Activated CD8-positive, alpha-beta memory T cell treated with anti-CD3 and anti-CD28 coated beads, Interleukin-2, amount 10 ng/mL, durations not matched to agents 7 days and 5 days (primary cell): ENCODE results near the gene RINT1. TPM values are rescaled to one million over a fixed set of nuclear protein-coding genes. Genes with fewer than 3 reads are reported as not detected.
"Not testable (repeated sequence)": the region's sequence is repeated elsewhere in the genome, so short reads cannot be mapped to it uniquely, and the experiment has no call there.

Source experiments
- ATAC-seq: fragments of 150-1000 bp; cut with Tn5 transposase; one replicate; pipeline ENCODE4 v1.10.0; 2021; ENCODE audit warnings: moderate library complexity
- CTCF ChIA-PET: fragments of 350-600 bp; sonication (Branson Sonifier 250); formaldehyde crosslinking; loops from one replicate; lab custom pipeline; 2021; ENCODE audit warnings: antibody characterized with exemption; lab: Charles Lee
- DNase-seq: peaks from one replicate; pipeline ENCODE4 v3.0.0-alpha.2; 2020
- H3K27ac Mint-ChIP-seq: one replicate; pipeline ENCODE4 v1.8.0; 2021; ENCODE audit warnings: mild to moderate bottlenecking, mixed read lengths
- H3K27me3 Mint-ChIP-seq: one replicate; pipeline ENCODE4 v1.8.0; 2021; ENCODE audit warnings: mixed read lengths
- H3K36me3 Mint-ChIP-seq: one replicate; pipeline ENCODE4 v1.8.0; 2021; ENCODE audit warnings: mild to moderate bottlenecking, mixed read lengths
- H3K4me1 Mint-ChIP-seq: one replicate; pipeline ENCODE4 v1.8.0; 2021; ENCODE audit warnings: mixed read lengths
- H3K4me3 Mint-ChIP-seq: one replicate; pipeline ENCODE4 v1.8.0; 2021; ENCODE audit warnings: mild to moderate bottlenecking, moderate library complexity, mixed read lengths
- H3K9me3 Mint-ChIP-seq: one replicate; pipeline ENCODE4 v1.8.0; 2022; ENCODE audit warnings: low read depth, mixed read lengths
- total RNA-seq, 2 experiments: library from RNA; stranded (reverse); gene quantifications; one replicate each; pipeline ENCODE4 v1.2.3, GENCODE V29; 2021

Gene RINT1
- total RNA-seq, 2 experiments from 2014 or later: 22.8 to 25.7 TPM

DNA sequence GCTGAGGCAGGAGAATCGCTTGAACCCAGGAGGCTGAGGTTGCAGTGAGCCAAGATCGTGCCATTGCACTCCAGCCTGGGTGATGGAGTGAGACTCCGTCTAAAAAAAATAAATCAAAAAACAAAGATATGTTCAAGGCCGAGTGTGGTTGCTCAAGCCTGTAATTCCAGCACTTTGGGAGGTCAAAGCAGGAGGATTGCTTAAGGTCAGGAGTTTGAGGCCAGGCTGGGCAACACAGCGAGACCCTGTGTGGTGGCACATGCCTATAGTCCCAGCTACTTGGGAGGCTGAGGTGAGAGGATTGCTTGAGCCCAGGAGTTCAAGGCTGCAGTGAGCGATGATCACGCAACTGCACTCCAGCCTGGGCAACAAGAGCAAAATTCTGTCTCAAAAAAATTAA is 11.4 kb upstream of the RINT1 start:
- Mint-ChIP-seq H3K36me3 (peaks cover 14% of the 10 kb centered on the region), H3K4me1 (peaks cover 26% of the 10 kb centered on the region)
- H3K4me3 Mint-ChIP-seq, H3K27ac Mint-ChIP-seq, ATAC-seq, H3K9me3 Mint-ChIP-seq, H3K27me3 Mint-ChIP-seq, DNase-seq: not testable (repeated sequence)
- CTCF ChIA-PET: interaction anchor here (1.2 kb wide), 1 partner anchor 11 kb away, joined by 4 read pairs; the partner anchor contains the start of gene RINT1

DNA sequence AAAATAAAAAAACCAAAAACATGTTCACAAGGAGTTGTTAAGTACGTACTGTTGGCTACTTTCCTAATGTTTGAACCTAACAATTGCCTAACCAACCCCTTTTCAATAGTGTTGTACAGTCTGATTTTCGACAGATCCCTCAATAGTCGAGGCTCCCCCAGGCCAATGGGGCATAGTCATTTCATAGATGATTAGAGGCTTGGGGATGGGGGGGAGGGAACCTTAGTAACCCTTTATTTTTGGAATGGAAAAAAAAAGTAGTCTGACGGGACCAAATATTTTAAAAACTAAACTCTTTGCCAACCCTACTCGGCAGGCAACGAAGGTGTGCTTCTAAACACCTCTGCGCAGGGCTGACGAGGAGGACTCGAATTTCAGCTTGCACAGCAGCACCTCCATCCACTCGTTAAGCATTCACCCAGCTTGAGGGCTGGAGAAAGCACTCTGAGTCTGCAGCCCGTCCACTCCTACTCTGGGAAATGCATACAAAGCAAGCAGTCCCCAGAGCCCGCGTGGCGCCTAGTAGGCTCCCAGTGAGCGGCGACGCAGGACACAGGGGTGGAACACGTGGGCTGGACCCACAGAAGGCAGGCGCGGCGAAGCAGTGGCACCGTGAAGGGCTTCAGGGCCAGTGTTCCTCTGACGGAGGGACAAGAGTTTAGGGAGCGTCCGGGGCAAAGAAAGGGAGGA is 10.8 kb upstream of the RINT1 start:
- no peaks in the 10 kb centered on the region for H3K27me3 Mint-ChIP-seq
- CTCF ChIA-PET: interaction anchor here (1.2 kb wide), 1 partner anchor 10 kb away, joined by 4 read pairs; the partner anchor contains the start of gene RINT1
- peak; percentile 45 for ATAC-seq

DNA sequence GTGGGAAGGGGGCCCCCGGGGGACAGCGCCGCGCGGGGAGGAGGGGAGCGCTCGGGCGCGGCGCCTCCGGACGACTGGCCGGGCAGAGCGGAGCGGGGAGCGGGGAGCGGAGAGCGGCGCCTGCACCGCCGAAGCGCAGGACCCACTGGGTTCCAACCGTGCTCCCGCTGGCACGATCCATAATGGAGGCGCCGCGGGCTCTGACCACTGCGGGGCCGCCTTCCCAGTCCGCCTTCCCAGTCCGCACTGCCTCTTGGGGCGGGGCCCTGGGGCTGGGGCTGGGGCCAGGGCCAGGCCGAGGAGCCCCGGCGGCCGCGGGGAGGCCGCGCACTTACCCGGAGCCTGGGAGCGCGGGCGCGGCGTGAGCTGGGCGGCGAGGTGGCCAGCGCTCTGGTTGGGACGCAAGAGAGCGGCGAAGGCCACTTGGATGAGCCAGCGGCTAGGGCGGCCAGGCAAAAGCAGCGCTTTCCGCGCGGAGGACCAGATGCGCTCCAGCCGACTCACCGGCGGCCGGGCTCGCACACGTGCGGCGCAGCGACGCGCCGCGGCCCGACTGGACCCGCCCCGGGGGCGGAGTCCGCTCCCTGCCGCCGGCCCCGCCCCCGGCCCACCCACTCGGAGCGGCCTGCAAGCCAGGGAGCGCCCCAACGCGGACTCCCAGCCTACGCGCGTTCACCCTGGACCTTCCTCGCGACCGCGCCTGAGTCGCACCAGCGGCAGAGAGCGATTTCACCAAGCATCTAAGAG is 10.1 kb upstream of the RINT1 start, which contains the start of gene PUS7:
Gene PUS7, minus strand, starts transcription at position 555 of the 747 bp plus-strand sequence. CDS start 13,759 bp downstream, outside the sequence.
- Mint-ChIP-seq H3K4me3 (peak within 1 kb of the TSS; percentile 90), H3K36me3 (peaks cover 14% of the 10 kb centered on the region), H3K27me3 (no peaks in the 10 kb centered on the region), H3K9me3 (no peaks in the 10 kb centered on the region), H3K27ac (peak within 1 kb of the TSS; percentile 87), H3K4me1 (peaks cover 25% of the 10 kb centered on the region)
- CTCF ChIA-PET: interaction anchor here (2.1 kb wide), 1 partner anchor 10 kb away, joined by 7 read pairs; the partner anchor contains the start of gene RINT1
- peak; percentile 93 for ATAC-seq
- peak; percentile 88 for DNase-seq

More for the DNA sequence above, 10.8 kb upstream of the RINT1 start:
- peak overlapping the region; percentile 90 for H3K4me3 Mint-ChIP-seq
- peak; percentile 68 for DNase-seq
- H3K27ac Mint-ChIP-seq: peak overlapping the region; percentile 87
- H3K36me3 Mint-ChIP-seq: peaks cover 14% of the 10 kb centered on the region
- H3K9me3 Mint-ChIP-seq: no peaks in the 10 kb centered on the region
- H3K4me1 Mint-ChIP-seq: peaks cover 26% of the 10 kb centered on the region

DNA sequence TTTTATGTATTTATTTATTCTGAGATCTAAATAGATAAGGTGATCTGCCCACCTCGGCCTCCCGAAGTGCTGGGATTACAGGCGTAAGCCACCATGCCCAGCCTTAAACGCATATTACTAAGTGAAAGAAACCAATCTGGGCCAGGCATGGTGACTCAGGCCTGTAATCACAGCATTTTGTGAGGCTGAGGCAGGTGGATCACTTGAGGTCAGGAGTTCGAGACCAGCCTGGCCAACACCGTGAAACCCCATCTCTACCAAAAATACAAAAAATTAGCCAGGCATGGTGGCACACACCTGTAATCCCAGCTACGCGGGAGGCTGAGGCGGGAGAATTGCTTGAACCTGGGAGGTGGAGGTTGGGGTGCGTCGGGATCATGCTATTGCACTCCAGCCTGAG is 7.6 kb upstream of the RINT1 start:
- Mint-ChIP-seq H3K36me3 (peaks cover 12% of the 10 kb centered on the region), H3K4me1 (peaks cover 23% of the 10 kb centered on the region)
- H3K9me3 Mint-ChIP-seq, DNase-seq, H3K27ac Mint-ChIP-seq, H3K27me3 Mint-ChIP-seq, ATAC-seq, H3K4me3 Mint-ChIP-seq: not testable (repeated sequence)
- CTCF ChIA-PET: interaction anchor here (1.2 to 2.1 kb wide), 2 partner anchors 7 to 394 kb away, joined by 3 to 7 read pairs; partner anchors contain the start of gene RINT1

- Mint-ChIP-seq H3K9me3 (no peaks in the 10 kb centered on the region), H3K36me3 (peaks cover 8% of the 10 kb centered on the region), H3K27ac (no peak overlapping the region), H3K4me1 (peaks cover 19% of the 10 kb centered on the region), H3K27me3 (no peaks in the 10 kb centered on the region), H3K4me3 (no peak overlapping the region)
- ATAC-seq: no peak
- DNase-seq: no peak
- CTCF ChIA-PET: interaction anchor here (1.2 kb wide), 1 partner anchor 395 kb away, joined by 3 read pairs; no protein-coding TSS in a partner anchor
Observed at GRCh38 chr7:105524840-105525239, 7.2 kb upstream of the RINT1 start.

DNA sequence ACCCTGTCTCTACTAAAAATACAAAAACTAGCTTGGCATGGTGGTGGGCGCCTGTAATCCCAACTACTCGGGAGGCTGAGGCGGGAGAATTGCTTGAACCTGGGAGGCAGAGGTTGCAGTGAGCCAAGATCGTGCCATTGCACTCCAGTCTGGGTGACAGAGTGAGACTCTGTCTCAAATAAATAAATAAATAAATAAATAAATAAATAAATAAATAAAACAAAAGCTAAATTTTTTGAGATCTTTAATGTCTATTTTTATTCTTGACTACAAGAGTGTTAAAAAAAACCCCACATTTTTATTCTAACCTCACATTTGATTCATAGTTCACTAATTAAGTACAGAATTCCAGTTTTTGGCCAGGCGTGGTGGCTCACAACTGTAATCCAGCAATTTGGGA is 4.3 kb upstream of the RINT1 start:
- H3K27me3 Mint-ChIP-seq, CTCF ChIA-PET, H3K27ac Mint-ChIP-seq, ATAC-seq, H3K4me3 Mint-ChIP-seq, DNase-seq, H3K36me3 Mint-ChIP-seq, H3K9me3 Mint-ChIP-seq: not testable (repeated sequence)
- H3K4me1 Mint-ChIP-seq: peaks cover 13% of the 10 kb centered on the region

- H3K27ac Mint-ChIP-seq: no peak overlapping the region
- CTCF ChIA-PET: no interaction called here
Observed at GRCh38 chr7:105530126-105530525, 1.9 kb upstream of the RINT1 start.

GRCh38 chr7:105530546-105530945 is 1.5 kb upstream of the RINT1 start:
- no peak for DNase-seq
- H3K36me3 Mint-ChIP-seq: peaks cover 6% of the 10 kb centered on the region
- H3K9me3 Mint-ChIP-seq: no peaks in the 10 kb centered on the region
- no peaks in the 10 kb centered on the region for H3K27me3 Mint-ChIP-seq
- ATAC-seq: no peak
- CTCF ChIA-PET: no interaction called here
- H3K27ac Mint-ChIP-seq: no peak overlapping the region
- peaks cover 31% of the 10 kb centered on the region for H3K4me1 Mint-ChIP-seq
- H3K4me3 Mint-ChIP-seq: peak overlapping the region; percentile 44

More at GRCh38 chr7:105530126-105530525, 1.9 kb upstream of the RINT1 start:
- peaks cover 28% of the 10 kb centered on the region for H3K4me1 Mint-ChIP-seq
- H3K4me3 Mint-ChIP-seq: peak overlapping the region; percentile 44
- H3K36me3 Mint-ChIP-seq: peaks cover 8% of the 10 kb centered on the region
- DNase-seq (no peak), ATAC-seq (no peak)
- no peaks in the 10 kb centered on the region for H3K27me3 Mint-ChIP-seq
- no peaks in the 10 kb centered on the region for H3K9me3 Mint-ChIP-seq

DNA sequence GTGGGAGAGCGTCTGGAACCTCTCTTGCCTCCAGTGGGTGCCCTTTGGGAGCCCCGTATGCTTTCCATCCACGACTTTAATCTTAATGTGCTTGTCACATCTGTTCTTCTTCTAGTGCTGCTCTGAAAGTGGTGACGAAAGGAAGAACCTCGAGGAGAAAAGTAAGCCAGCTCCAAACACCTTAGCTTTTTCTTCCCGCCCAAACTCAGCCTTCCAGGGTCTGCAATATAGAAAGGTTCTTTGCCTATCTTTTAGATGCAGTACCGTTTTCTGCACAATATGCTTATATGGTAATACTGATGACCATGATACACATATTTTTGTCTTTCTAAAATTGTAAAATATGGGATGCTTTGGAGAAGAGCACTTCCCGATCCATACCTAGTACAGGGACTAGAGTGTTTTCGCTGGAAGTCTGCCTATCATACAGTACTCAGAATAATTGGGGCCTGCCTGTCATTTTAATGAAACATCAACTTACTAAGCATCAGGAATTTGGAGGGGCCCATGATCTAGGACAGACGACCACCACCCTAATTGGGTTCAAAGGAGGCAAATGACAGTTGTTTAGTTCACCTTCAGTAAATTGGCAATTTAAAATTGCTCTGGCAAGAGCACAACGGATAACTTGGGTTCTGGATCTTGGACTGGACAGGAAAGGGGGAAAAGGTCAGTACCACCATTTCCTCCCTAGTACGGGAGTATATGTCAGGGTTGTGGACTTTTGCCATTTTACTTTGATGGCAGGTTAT is 884 bp downstream of the RINT1 start:
- peak overlapping the region; percentile 94 for H3K27ac Mint-ChIP-seq
- H3K9me3 Mint-ChIP-seq: no peaks in the 10 kb centered on the region
- CTCF ChIA-PET: interaction anchor here (0.9 to 2.0 kb wide), 4 partner anchors 8 to 16 kb away, joined by 3 to 7 read pairs (median 6); no protein-coding TSS in a partner anchor
- peaks cover 9% of the 10 kb centered on the region for H3K36me3 Mint-ChIP-seq
- peak overlapping the region; percentile 92 for H3K4me3 Mint-ChIP-seq
- no peaks in the 10 kb centered on the region for H3K27me3 Mint-ChIP-seq
- peaks cover 38% of the 10 kb centered on the region for H3K4me1 Mint-ChIP-seq
- DNase-seq: no peak
- no peak for ATAC-seq

- H3K27me3 Mint-ChIP-seq: no peaks in the 10 kb centered on the region
- H3K27ac Mint-ChIP-seq: no peak overlapping the region
- no peak overlapping the region for H3K4me3 Mint-ChIP-seq
- H3K9me3 Mint-ChIP-seq: no peaks in the 10 kb centered on the region
- ATAC-seq (no peak), DNase-seq (no peak)
- H3K4me1 Mint-ChIP-seq: peaks cover 31% of the 10 kb centered on the region
- peaks cover 24% of the 10 kb centered on the region for H3K36me3 Mint-ChIP-seq
- CTCF ChIA-PET: no interaction called here
Observed at GRCh38 chr7:105538339-105538738, 6.3 kb downstream of the RINT1 start.

- DNase-seq: no peak
- Mint-ChIP-seq H3K4me3 (no peak overlapping the region), H3K36me3 (peaks cover 34% of the 10 kb centered on the region), H3K9me3 (no peaks in the 10 kb centered on the region), H3K27ac (no peak overlapping the region), H3K27me3 (no peaks in the 10 kb centered on the region), H3K4me1 (no peaks in the 10 kb centered on the region)
- ATAC-seq: no peak
- CTCF ChIA-PET: no interaction called here
Observed at GRCh38 chr7:105559926-105560325, 27.9 kb downstream of the RINT1 start.

DNA sequence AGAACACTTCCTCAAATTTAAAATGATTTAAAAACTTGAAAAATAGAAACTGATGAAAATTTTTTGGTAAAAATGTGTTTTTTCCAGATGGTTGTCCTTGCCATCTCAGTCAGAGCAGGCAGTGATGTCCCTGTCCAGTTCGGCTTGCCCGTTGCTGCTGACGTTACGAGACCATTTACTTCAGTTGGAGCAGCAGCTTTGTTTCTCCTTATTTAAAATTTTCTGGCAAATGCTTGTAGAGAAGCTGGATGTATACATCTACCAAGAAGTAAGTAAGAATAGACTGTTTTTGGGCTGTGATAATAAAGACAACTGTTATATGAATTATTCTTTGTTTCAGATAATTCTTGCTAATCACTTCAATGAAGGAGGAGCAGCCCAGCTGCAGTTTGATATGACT is 33.2 kb downstream of the RINT1 start:
- no peak for ATAC-seq
- no peak overlapping the region for H3K27ac Mint-ChIP-seq
- no peaks in the 10 kb centered on the region for H3K9me3 Mint-ChIP-seq

DNA sequence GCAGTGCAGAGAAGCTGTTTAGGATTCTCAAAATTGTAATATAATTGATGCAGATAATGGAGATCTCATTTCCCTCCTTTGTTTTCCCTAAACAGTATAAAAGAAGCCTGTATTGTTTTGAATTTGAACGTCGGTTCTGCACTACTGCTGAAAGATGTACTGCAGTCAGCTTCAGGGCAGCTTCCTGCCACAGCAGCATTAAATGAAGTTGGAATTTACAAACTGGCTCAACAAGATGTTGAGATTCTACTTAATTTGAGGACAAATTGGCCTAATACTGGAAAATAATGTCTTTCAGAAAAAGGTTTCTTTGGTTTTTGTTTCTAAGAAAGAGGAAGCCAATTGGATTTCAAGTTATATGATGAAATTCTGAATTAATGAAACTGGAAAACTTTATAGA is 35.0 kb downstream of the RINT1 start:
- H3K36me3 Mint-ChIP-seq: peaks cover 35% of the 10 kb centered on the region
- no peaks in the 10 kb centered on the region for H3K4me1 Mint-ChIP-seq
- DNase-seq: no peak
- no peak for ATAC-seq
- no peaks in the 10 kb centered on the region for H3K9me3 Mint-ChIP-seq
- CTCF ChIA-PET: interaction anchor here (1.0 kb wide), 1 partner anchor 240 kb away, joined by 3 read pairs; no protein-coding TSS in a partner anchor
- H3K4me3 Mint-ChIP-seq: no peak overlapping the region
- H3K27ac Mint-ChIP-seq: no peak overlapping the region
- H3K27me3 Mint-ChIP-seq: no peaks in the 10 kb centered on the region

More for the DNA sequence above, 33.2 kb downstream of the RINT1 start:
- DNase-seq: no peak
- no peaks in the 10 kb centered on the region for H3K4me1 Mint-ChIP-seq
- no peak overlapping the region for H3K4me3 Mint-ChIP-seq
- H3K27me3 Mint-ChIP-seq: no peaks in the 10 kb centered on the region
- peaks cover 36% of the 10 kb centered on the region for H3K36me3 Mint-ChIP-seq
- CTCF ChIA-PET: no interaction called here
